Gastroesophageal sphincter (tissue), 3 donors: ENCODE data around the gene DNAH11.

Experiments used
- EP300 ChIP-seq: sonication (generic); formaldehyde crosslinking; IDR thresholded peaks from one replicate; pipeline ENCODE4 v1.6.1; 2017; ENCODE audit warnings: antibody characterized with exemption, mild to moderate bottlenecking
- TF ChIP-seq, protein P1 (sequence below), 4 experiments: fragments of 200-600 bp in 2 of 4; fragments of 450-650 bp in 2 of 4; sonication (generic) in 1 of 4; IDR thresholded peaks; one replicate each; pipeline ENCODE4 v1.5.1; 2017 to 2019; ENCODE audit warnings: antibody characterized with exemption in 4 of 4, mild to moderate bottlenecking in 2 of 4, moderate library complexity in 2 of 4

DNA sequence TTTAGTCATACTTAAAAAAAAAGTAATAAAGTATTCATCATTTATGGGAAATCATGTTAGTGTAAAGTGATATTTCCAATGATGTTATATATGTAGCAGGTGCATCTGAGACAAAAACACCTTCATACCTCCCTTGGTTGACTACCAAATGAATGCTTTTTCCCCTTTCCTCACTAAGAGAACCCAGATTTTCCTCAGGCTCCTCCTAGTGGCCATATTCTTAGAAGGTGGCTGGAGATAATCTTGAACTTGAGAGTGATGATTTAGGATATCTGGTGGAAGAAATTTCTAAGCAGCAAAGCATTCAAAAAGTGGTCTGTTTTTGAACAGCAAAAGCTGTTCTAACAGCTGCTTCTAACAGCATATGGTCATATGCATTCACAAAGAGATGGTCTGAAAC is 16.8 kb upstream of the DNAH11 start:
- TF ChIP-seq, protein P1, sequence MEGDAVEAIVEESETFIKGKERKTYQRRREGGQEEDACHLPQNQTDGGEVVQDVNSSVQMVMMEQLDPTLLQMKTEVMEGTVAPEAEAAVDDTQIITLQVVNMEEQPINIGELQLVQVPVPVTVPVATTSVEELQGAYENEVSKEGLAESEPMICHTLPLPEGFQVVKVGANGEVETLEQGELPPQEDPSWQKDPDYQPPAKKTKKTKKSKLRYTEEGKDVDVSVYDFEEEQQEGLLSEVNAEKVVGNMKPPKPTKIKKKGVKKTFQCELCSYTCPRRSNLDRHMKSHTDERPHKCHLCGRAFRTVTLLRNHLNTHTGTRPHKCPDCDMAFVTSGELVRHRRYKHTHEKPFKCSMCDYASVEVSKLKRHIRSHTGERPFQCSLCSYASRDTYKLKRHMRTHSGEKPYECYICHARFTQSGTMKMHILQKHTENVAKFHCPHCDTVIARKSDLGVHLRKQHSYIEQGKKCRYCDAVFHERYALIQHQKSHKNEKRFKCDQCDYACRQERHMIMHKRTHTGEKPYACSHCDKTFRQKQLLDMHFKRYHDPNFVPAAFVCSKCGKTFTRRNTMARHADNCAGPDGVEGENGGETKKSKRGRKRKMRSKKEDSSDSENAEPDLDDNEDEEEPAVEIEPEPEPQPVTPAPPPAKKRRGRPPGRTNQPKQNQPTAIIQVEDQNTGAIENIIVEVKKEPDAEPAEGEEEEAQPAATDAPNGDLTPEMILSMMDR (IDR thresholded peaks at IDR 0.05): peak in 3 of 4 experiments; percentile 39 to 45 (median 40)
- no peak for TF ChIP-seq EP300
